IMR-90 (cell line): Measurements from ENCODE around the gene NCAPH2. TPM values are rescaled to one million over a fixed set of nuclear protein-coding genes. Genes with fewer than 3 reads are reported as not detected.

Experiments
- ATAC-seq: fragments of 200-7000 bp; cut with Tn5 transposase; 2 replicates; pipeline ENCODE4 v1.9.1; 2020; ENCODE audit warnings: low read depth, mild to moderate bottlenecking, moderate library complexity
- BruUV-seq: library from RNA; stranded (reverse); fragments of 400-500 nt; replicated peaks from 2 replicates; lab custom pipeline; 2021; lab: Mats Ljungman, UMichigan
- CTCF ChIA-PET: fragments of 300-600 bp; formaldehyde crosslinking; extraction: SDS; loops from one replicate; lab custom pipeline; 2021; ENCODE audit warnings: antibody characterized with exemption; lab: Yijun Ruan, JAX
- POLR2A ChIA-PET: fragments of 300-600 bp; sonication (Branson Sonifier 250); formaldehyde crosslinking; loops from one replicate; lab custom pipeline; 2022; ENCODE audit warnings: antibody characterized with exemption; ENCODE audit not compliant: unreplicated experiment; lab: Charles Lee
- DNase-seq: peaks from one replicate; pipeline ENCODE4 v3.0.0; 2013
- H2AFZ ChIP-seq: replicated peaks from 2 replicates; pipeline ENCODE3; 2013; ENCODE audit warnings: low read length, mild to moderate bottlenecking; ENCODE audit not compliant: poor library complexity
- H2AK5ac ChIP-seq: 2 replicates; pipeline ENCODE4 v1.6.1; 2013; ENCODE audit warnings: low read depth, low read length, inconsistent platforms
- H2AK9ac ChIP-seq: replicated peaks from 2 replicates; pipeline ENCODE3; 2013; ENCODE audit warnings: mild to moderate bottlenecking, low read depth, low read length, moderate library complexity; ENCODE audit not compliant: poor library complexity
- H2BK120ac ChIP-seq: 2 replicates; pipeline ENCODE4 v1.6.1; 2013; ENCODE audit warnings: low read depth, low read length, inconsistent platforms
- H2BK15ac ChIP-seq: 3 replicates; pipeline ENCODE4 v1.6.1; 2013; ENCODE audit warnings: low read depth, low read length, inconsistent platforms
- H2BK20ac ChIP-seq: 2 replicates; pipeline ENCODE4 v1.6.1; 2013; ENCODE audit warnings: low read depth, mild to moderate bottlenecking, inconsistent platforms, low read length, moderate library complexity
- H2BK5ac ChIP-seq: 2 replicates; pipeline ENCODE4 v1.6.1; 2013; ENCODE audit warnings: mild to moderate bottlenecking, low read depth, low read length, inconsistent platforms; ENCODE audit not compliant: poor library complexity, severe bottlenecking
- H3K14ac ChIP-seq: replicated peaks from 2 replicates; pipeline ENCODE4 v1.6.1; 2013; ENCODE audit warnings: low read depth, low read length, inconsistent platforms
- H3K18ac ChIP-seq: 2 replicates; pipeline ENCODE4 v1.6.1; 2013; ENCODE audit warnings: low read depth, low read length, control low read depth
- H3K23ac ChIP-seq: 2 replicates; pipeline ENCODE4 v1.6.1; 2013; ENCODE audit warnings: low read depth, low read length, inconsistent platforms
- H3K27ac ChIP-seq: 2 replicates; pipeline ENCODE4 v1.5.1; 2013; ENCODE audit warnings: mild to moderate bottlenecking, control low read depth, low read length; ENCODE audit not compliant: insufficient read depth
- H3K27me3 ChIP-seq: 2 replicates; pipeline ENCODE4 v1.6.1; 2013; ENCODE audit warnings: low read length; ENCODE audit not compliant: control insufficient read depth, insufficient read depth
- H3K36me3 ChIP-seq: 2 replicates; pipeline ENCODE4 v1.6.1; 2013; ENCODE audit warnings: low read length, mixed read lengths; ENCODE audit not compliant: control insufficient read depth, insufficient read depth
- H3K4ac ChIP-seq: 2 replicates; pipeline ENCODE4 v1.6.1; 2013; ENCODE audit warnings: low read depth, low read length, inconsistent platforms
- H3K4me1 ChIP-seq: 2 replicates; pipeline ENCODE4 v1.6.1; 2013; ENCODE audit warnings: low read length, mixed read lengths; ENCODE audit not compliant: control insufficient read depth, insufficient read depth
- H3K4me2 ChIP-seq: 2 replicates; pipeline ENCODE4 v1.6.1; 2013; ENCODE audit warnings: low read depth, mild to moderate bottlenecking, control low read depth, low read length, moderate library complexity
- H3K4me3 ChIP-seq: 2 replicates; pipeline ENCODE4 v1.5.1; 2013; ENCODE audit warnings: low read depth, mild to moderate bottlenecking, control low read depth, low read length, moderate library complexity; ENCODE audit not compliant: insufficient read depth
- H3K56ac ChIP-seq: 2 replicates; pipeline ENCODE4 v1.6.1; 2013; ENCODE audit warnings: low read length, inconsistent platforms; ENCODE audit not compliant: insufficient read depth; ENCODE audit errors: extremely low read depth
- H3K79me1 ChIP-seq, 2 experiments: 2 replicates each; pipeline ENCODE4 v1.6.1; 2013; ENCODE audit warnings: low read length in 2 of 2, inconsistent platforms in 1 of 2, low read depth in 1 of 2
- H3K9ac ChIP-seq: 2 replicates; pipeline ENCODE4 v1.6.1; 2013; ENCODE audit warnings: low read depth, low read length, control low read depth
- H3K9me1 ChIP-seq: 2 replicates; pipeline ENCODE4 v1.6.1; 2013; ENCODE audit warnings: low read length, inconsistent platforms; ENCODE audit not compliant: insufficient read depth
- H3K9me3 ChIP-seq: 2 replicates; pipeline ENCODE4 v1.6.1; 2013; ENCODE audit warnings: low read length; ENCODE audit not compliant: control insufficient read depth, insufficient read depth
- H4K20me1 ChIP-seq: 2 replicates; pipeline ENCODE4 v1.6.1; 2013; ENCODE audit warnings: low read length, inconsistent platforms; ENCODE audit not compliant: insufficient read depth
- H4K5ac ChIP-seq: 2 replicates; pipeline ENCODE4 v1.6.1; 2013; ENCODE audit warnings: mild to moderate bottlenecking, low read depth, low read length, control low read depth
- H4K8ac ChIP-seq, 2 experiments: 2 replicates each; pipeline ENCODE4 v1.6.1; 2013; ENCODE audit warnings: low read depth in 2 of 2, low read length in 2 of 2, control low read depth in 1 of 2, inconsistent platforms in 1 of 2
- H4K91ac ChIP-seq: 2 replicates; pipeline ENCODE4 v1.6.1; 2013; ENCODE audit warnings: low read depth, low read length, inconsistent platforms; ENCODE audit not compliant: insufficient read depth
- BHLHE40 ChIP-seq: fragments of 150-350 bp; IDR thresholded peaks from 2 replicates; pipeline ENCODE4 v1.6.1; 2016; ENCODE audit warnings: mild to moderate bottlenecking, low read depth, low read length
- MAZ ChIP-seq: IDR thresholded peaks from 2 replicates; pipeline ENCODE4 v1.6.1; 2012; ENCODE audit warnings: low read depth, mild to moderate bottlenecking, low read length, improper control_type of control experiment, moderate library complexity, borderline replicate concordance
- WGBS, 2 experiments: methylation state at CpG; one replicate each; pipeline versions ENCODE4 v1.1.5 to v1.1.7; 2013; ENCODE audit warnings: missing lambda C conversion rate in 2 of 2; ENCODE audit not compliant: insufficient read length in 1 of 2; ENCODE audit errors: extremely low coverage in 2 of 2; 5-methylcytosine and 5-hydroxymethylcytosine counted together
- dilution Hi-C: fragments of 300-500 bp; cut with HindIII; formaldehyde crosslinking; loops from one replicate; pipeline ENCODE4 v1.14.3; 2018; ENCODE audit warnings: low sequenced_read_pairs; ENCODE audit not compliant: unreplicated experiment
- in situ Hi-C: fragments of 300-500 bp; cut with MboI; formaldehyde crosslinking; loops from 3 replicates; pipeline ENCODE4 v1.14.3; 2019; ENCODE audit warnings: low sequenced_read_pairs, inconsistent platforms, mixed read lengths
- intact Hi-C: fragments of 100-400 bp; cut with micrococcal nuclease; formaldehyde crosslinking; loops from 2 replicates; pipeline ENCODE4 v1.10.0; 2022
- polyA plus RNA-seq, 3 experiments: library from polyadenylated mRNA; depleted of rRNA; stranded (reverse); fragments of >200 nt; gene quantifications; 2 replicates each; pipeline ENCODE4 v1.2.3, GENCODE V29; 2012; ENCODE audit warnings: low replicate concordance in 1 of 3
- total RNA-seq: library from RNA; depleted of rRNA; stranded (reverse); fragments of >200 nt; gene quantifications from 2 replicates; pipeline ENCODE4 v1.2.3, GENCODE V29; 2012

Gene NCAPH2
- total and polyA plus RNA-seq, 2 of the 4 experiments (the other 2 are of a cell fraction): 30.2 to 38.5 TPM

- Histone ChIP-seq H3K36me3 (peaks cover 24% of the 10 kb centered on the region), H2AK5ac (0 out of 2 replicates have a peak overlapping the region, but pooled peaks have one; percentile 35), H2BK20ac (no peak overlapping the region), H3K4ac (peak overlapping the region; percentile 94), H3K18ac (no peak overlapping the region), H3K4me3 (peak overlapping the region; percentile 84), H2BK120ac (no peak overlapping the region), H4K91ac (peak overlapping the region; percentile 56; the same call in 1 of the 2 replicates), H4K5ac (peak overlapping the region; percentile 66; the same call in 1 of the 2 replicates), H3K9me1 (peaks cover 12% of the 10 kb centered on the region), H4K20me1 (peaks cover 19% of the 10 kb centered on the region), H3K79me1 (peaks cover 11 to 46% of the 10 kb centered on the region in 2 experiments), H2BK15ac (no peak overlapping the region), H3K27me3 (no peaks in the 10 kb centered on the region), H3K9me3 (no peaks in the 10 kb centered on the region), H3K4me1 (peaks cover 13% of the 10 kb centered on the region), H3K56ac (no peak overlapping the region), H2AFZ (peak overlapping the region; percentile 96), H3K23ac (no peak overlapping the region), H4K8ac (peak overlapping the region; percentile 82 to 91; a peak in 2 of 4 replicates), H3K9ac (peak overlapping the region; percentile 89), H3K27ac (peak overlapping the region; percentile 96), H2AK9ac (peak overlapping the region; percentile 99), H3K14ac (0 out of 2 replicates have a peak overlapping the region, but pooled peaks have one; percentile 92), H2BK5ac (peak overlapping the region; percentile 85), H3K4me2 (peak overlapping the region; percentile 77)
- ChIA-PET CTCF (interaction anchor here (0.5 to 1.6 kb wide), 11 partner anchors 16 to 231 kb away, joined by 3 to 8 read pairs (median 4); partner anchors contain the start of genes CHKB, LMF2, NCAPH2 and SYCE3), POLR2A (interaction anchor here (0.6 to 0.7 kb wide), 3 partner anchors 18 to 53 kb away, joined by 3 to 4 read pairs (median 3); partner anchors contain the start of genes LMF2, NCAPH2 and SYCE3)
- TF ChIP-seq BHLHE40: no peak
- TF ChIP-seq MAZ: no peak
- 0% methylated on average over 10 of the region's 33 CpGs; no CpG with 5 or more reads in 1 of the 2 experiments for WGBS, 2 experiments
- ATAC-seq (no peak), DNase-seq (no peak)
- BruUV-seq: no TSS peak
- in situ Hi-C loops (loop anchor here (5.0 kb wide), 1 partner anchor 52 kb away; the partner anchor contains the start of gene CPT1B), dilution Hi-C loops (no loop called here), intact Hi-C loops (loop anchor here (5.0 kb wide), 1 partner anchor 57 kb away; the partner anchor contains the start of gene CHKB)
Observed at GRCh38 chr22:50525858-50526107, 17.8 kb downstream of the NCAPH2 start.
